ENCODE data around the gene TUBB1.

The TUBB1 gene

DNA sequence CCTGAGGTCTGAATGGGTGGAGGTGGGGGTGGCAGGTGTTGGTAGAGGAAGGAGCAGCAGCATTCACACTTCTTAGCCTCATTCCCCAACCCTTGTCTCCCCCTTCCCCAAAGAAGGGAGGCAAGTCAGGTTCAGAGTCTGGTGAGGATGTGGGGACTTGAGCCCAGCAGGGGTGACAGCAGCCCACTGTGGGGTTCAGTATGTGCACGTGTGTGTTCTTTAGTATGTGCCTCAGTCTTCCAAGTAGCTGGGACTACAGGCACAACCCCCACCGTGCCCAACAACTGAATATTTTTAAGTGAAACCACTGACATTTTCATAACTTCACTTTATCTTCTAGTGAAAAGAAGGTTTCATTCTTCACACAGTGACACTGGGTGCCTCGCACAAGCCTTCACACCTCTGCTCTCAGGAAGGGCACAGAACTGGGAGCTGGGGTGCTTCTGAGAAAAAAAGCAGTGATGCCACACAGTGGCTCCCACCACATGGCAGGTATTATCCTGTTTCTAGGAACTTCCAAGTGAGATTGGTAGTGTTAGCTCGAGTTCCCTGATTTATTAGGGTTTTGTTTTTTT is 56.8 kb downstream of the TUBB1 start:
- TF ChIP-seq GATA2 (IDR thresholded peaks at IDR 0.05; ENCODE audit: low read depth, low read length) = no peak
- TF ChIP-seq GATA3 (IDR thresholded peaks at IDR 0.05; ENCODE audit: low read depth, low read length) = no peak

All from SH-SY5Y (cell line).